Brain microvascular endothelial cell (primary cell): ENCODE results near the gene STAC.

Experiments
- DNase-seq: peaks from one replicate; pipeline ENCODE4 v3.0.0-alpha.2; 2020
- H3K27ac ChIP-seq: fragments of 250-450 bp; sonication (Bioruptor Pico); 2 replicates; pipeline ENCODE4 v1.5.1; 2020; ENCODE audit warnings: mild to moderate bottlenecking, moderate library complexity
- H3K27me3 ChIP-seq: fragments of 250-450 bp; sonication (Bioruptor Pico); replicated peaks from 2 replicates; pipeline ENCODE4 v1.5.1; 2020; ENCODE audit warnings: mild to moderate bottlenecking
- H3K36me3 ChIP-seq: fragments of 250-450 bp; sonication (Bioruptor Pico); replicated peaks from 2 replicates; pipeline ENCODE4 v1.5.1; 2020; ENCODE audit warnings: mild to moderate bottlenecking
- H3K4me3 ChIP-seq: 2 replicates; pipeline ENCODE4 v1.5.1; 2011; ENCODE audit warnings: low read depth, mild to moderate bottlenecking, control low read depth, low read length, moderate library complexity
- CTCF ChIP-seq: IDR thresholded peaks from 2 replicates; pipeline ENCODE4 v1.5.1; 2011; ENCODE audit warnings: low read depth, mild to moderate bottlenecking, moderate library complexity, low read length, control low read depth, inconsistent platforms; ENCODE audit errors: missing control alignments
- in situ Hi-C: cut with HindIII; loops from 2 replicates; pipeline ENCODE4 v1.10.0; 2017; ENCODE audit warnings: low sequenced_read_pairs, low pct_ligation_motif_present

The STAC gene

GRCh38 chr3:36543276-36543997 is 163.1 kb downstream of the STAC start:
- Histone ChIP-seq H3K27me3 (no peaks in the 10 kb centered on the region), H3K27ac (no peak overlapping the region), H3K4me3 (no peak overlapping the region), H3K36me3 (no peaks in the 10 kb centered on the region)
- DNase-seq = no peak
- in situ Hi-C loops = no loop called here
- TF ChIP-seq CTCF = no peak

GRCh38 chr3:36546226-36546625 is 165.9 kb downstream of the STAC start:
- Histone ChIP-seq H3K27ac (no peak overlapping the region), H3K4me3 (no peak overlapping the region), H3K27me3 (no peaks in the 10 kb centered on the region), H3K36me3 (no peaks in the 10 kb centered on the region)
- in situ Hi-C loops = no loop called here
- DNase-seq = peak; percentile 46
- no peak for TF ChIP-seq CTCF

GRCh38 chr3:36548712-36549111 is 168.4 kb downstream of the STAC start:
- no peak for DNase-seq
- Histone ChIP-seq H3K4me3 (no peak overlapping the region), H3K27ac (no peak overlapping the region), H3K27me3 (no peaks in the 10 kb centered on the region), H3K36me3 (no peaks in the 10 kb centered on the region)
- in situ Hi-C loops = no loop called here
- no peak for TF ChIP-seq CTCF

- no peak for TF ChIP-seq CTCF
- Histone ChIP-seq H3K27ac (no peak overlapping the region), H3K4me3 (no peak overlapping the region), H3K27me3 (no peaks in the 10 kb centered on the region), H3K36me3 (no peaks in the 10 kb centered on the region)
- DNase-seq = no peak
- in situ Hi-C loops = no loop called here
These were observed 176.9 kb downstream of the STAC start for GRCh38 chr3:36557021-36557707.

- H3K27me3 ChIP-seq = no peaks in the 10 kb centered on the region
- DNase-seq = no peak
- no peak for TF ChIP-seq CTCF
- in situ Hi-C loops = no loop called here
- no peak overlapping the region for H3K4me3 ChIP-seq
- no peaks in the 10 kb centered on the region for H3K36me3 ChIP-seq
- H3K27ac ChIP-seq = no peak overlapping the region
These were observed 177.6 kb downstream of the STAC start for GRCh38 chr3:36557708-36558421.
